ENCODE data around the gene KPNA5. TPM values are rescaled to one million over a fixed set of nuclear protein-coding genes. Genes with fewer than 3 reads are reported as not detected.

The KPNA5 gene
- total and polyA plus RNA-seq, 10 donors = 3.0 to 29.6 (median 17.2) TPM

DNA sequence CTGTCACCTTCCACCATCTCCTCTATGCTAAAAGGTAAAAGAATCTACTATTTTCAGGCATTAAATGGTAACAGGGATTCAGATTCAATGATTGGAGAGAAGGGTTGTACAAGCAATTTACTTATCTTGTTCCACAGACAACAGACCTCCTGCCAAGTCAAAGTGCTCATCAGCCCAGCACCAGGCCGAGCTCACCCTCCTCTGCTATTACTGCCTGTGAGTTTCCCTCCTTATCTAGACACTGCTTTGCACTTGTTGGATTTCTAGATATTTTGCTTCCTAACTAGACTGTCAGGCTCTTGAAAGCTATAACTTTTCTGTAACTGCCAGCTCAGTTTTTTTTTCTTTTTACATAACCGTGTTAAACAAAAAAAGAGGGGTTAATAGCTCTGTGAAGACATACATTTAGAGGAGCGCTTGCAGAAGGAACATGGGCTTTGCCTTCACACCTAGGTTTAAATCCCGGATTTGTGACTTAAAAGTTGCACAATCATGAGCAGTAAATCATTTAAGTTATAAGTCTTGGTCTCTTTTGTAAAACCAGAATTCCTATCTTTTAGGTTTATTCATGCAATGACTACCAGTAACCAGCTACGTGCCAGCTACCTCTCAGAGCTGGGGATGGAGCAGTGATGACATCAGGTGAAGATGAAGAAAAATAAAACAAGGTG lies 85.6 kb downstream of the KPNA5 start:
- 61 to 76% (median 68%) methylated on average over 5 of the region's 5 CpGs for WGBS, 5 donors
- Histone ChIP-seq H3K27me3 (replicated peaks in 1 of 7) (peaks cover 0 to 67% (median 36%) of the 10 kb centered on the region in 7 donors), H3K4me1 (peaks cover 11 to 18% (median 15%) of the 10 kb centered on the region in 6 donors), H3K9me3 (no peaks in the 10 kb centered on the region), H3K27ac (no peak overlapping the region), H3K36me3 (no peaks in the 10 kb centered on the region), H3K4me3 (no peak overlapping the region)
- TF ChIP-seq, protein P1, sequence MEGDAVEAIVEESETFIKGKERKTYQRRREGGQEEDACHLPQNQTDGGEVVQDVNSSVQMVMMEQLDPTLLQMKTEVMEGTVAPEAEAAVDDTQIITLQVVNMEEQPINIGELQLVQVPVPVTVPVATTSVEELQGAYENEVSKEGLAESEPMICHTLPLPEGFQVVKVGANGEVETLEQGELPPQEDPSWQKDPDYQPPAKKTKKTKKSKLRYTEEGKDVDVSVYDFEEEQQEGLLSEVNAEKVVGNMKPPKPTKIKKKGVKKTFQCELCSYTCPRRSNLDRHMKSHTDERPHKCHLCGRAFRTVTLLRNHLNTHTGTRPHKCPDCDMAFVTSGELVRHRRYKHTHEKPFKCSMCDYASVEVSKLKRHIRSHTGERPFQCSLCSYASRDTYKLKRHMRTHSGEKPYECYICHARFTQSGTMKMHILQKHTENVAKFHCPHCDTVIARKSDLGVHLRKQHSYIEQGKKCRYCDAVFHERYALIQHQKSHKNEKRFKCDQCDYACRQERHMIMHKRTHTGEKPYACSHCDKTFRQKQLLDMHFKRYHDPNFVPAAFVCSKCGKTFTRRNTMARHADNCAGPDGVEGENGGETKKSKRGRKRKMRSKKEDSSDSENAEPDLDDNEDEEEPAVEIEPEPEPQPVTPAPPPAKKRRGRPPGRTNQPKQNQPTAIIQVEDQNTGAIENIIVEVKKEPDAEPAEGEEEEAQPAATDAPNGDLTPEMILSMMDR (IDR thresholded peaks at IDR 0.05 in 8 of 11, conservative IDR thresholded peaks at IDR 0.05 in 3 of 11) = no peak
- TF ChIP-seq POLR2AphosphoS5 (IDR thresholded peaks at IDR 0.05) (no peak), POLR2A (IDR thresholded peaks at IDR 0.05) (no peak)
- intact Hi-C loops (cut with DNase I; ENCODE audit: low total_unique reads) = no loop called here
- no peak for DNase-seq

DNA sequence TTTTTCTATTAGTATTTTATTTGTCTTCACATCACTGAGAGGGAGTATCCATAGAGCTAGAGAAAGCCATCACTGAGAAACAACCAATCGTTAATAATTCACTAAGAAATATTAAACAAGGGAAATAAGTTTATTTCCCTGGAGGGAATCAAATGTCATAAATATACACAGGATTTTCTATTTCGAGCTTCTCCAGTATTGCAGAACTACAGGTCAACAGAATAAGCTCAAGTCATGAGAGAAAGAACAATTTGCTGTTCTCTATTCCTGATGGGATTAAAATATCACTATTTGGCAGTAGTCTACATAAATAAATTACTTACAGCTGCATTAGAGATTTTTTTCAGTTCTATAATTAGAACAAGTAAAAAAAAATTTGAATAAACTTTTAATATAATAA lies 86.7 kb downstream of the KPNA5 start:
- no peaks in the 10 kb centered on the region for H3K9me3 ChIP-seq
- H3K36me3 ChIP-seq = no peaks in the 10 kb centered on the region
- no peak overlapping the region for H3K4me3 ChIP-seq
- H3K4me1 ChIP-seq = peaks cover 11 to 18% (median 15%) of the 10 kb centered on the region in 6 donors
- no peak for DNase-seq
- no peak overlapping the region for H3K27ac ChIP-seq
- TF ChIP-seq POLR2A (IDR thresholded peaks at IDR 0.05) (no peak), POLR2AphosphoS5 (IDR thresholded peaks at IDR 0.05) (no peak)
- TF ChIP-seq, protein P1 (IDR thresholded peaks at IDR 0.05 in 8 of 11, conservative IDR thresholded peaks at IDR 0.05 in 3 of 11) = no peak
- peaks cover 0 to 56% (median 37%) of the 10 kb centered on the region in 7 donors for H3K27me3 ChIP-seq (replicated peaks in 1 of 7)
- intact Hi-C loops (cut with DNase I; ENCODE audit: low total_unique reads) = no loop called here
- WGBS, 5 donors = 73 to 83% (median 81%) methylated on average over 2 of the region's 2 CpGs

DNA sequence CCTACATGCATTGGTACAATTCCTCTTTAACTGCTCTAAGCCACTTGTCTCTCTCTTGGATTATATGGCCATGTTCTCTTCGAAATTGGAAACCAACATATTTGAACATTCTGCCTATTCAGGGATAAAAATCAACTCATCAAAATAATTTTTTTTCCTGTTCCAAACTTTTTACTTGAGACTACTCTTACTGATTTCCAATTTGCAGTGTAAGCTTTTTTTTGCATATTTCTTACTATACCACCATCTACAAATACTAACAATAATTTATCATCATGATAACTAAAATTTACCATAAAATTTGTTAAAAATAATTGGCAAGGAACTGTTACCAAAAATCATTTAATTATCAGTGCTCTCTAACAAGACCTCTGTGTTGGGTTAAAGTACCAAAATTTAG lies 91.4 kb downstream of the KPNA5 start:
- Histone ChIP-seq H3K27me3 (replicated peaks in 1 of 7) (peaks cover 0 to 11% (median 3%) of the 10 kb centered on the region in 7 donors), H3K4me1 (no peaks in the 10 kb centered on the region), H3K9me3 (no peaks in the 10 kb centered on the region), H3K4me3 (no peak overlapping the region), H3K36me3 (no peaks in the 10 kb centered on the region), H3K27ac (no peak overlapping the region)
- WGBS, 5 donors = 64 to 91% (median 70%) methylated on average over 1 of the region's 1 CpG
- no peak for TF ChIP-seq POLR2A (IDR thresholded peaks at IDR 0.05)
- TF ChIP-seq POLR2AphosphoS5 (IDR thresholded peaks at IDR 0.05) = no peak
- TF ChIP-seq, protein P1 (IDR thresholded peaks at IDR 0.05 in 8 of 11, conservative IDR thresholded peaks at IDR 0.05 in 3 of 11) = no peak
- intact Hi-C loops (cut with DNase I; ENCODE audit: low total_unique reads) = no loop called here
- DNase-seq = no peak

DNA sequence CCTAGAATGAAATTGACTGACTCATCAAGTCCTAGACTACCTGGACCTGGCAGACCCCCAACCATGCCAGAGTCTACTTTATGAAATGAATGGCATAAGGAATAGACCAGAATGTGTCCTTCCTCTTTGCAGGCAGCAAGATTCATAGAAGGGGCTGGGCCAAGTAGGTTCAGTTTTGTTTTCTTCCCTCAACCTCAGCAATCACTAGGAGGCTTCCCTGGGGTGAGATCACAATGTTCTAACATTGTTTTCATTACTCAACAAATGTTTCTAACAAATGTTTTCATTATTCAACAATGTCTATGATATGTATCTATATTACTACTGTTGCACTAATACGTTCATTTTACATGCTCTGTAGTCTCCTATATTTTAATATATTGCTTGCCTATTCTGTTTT lies 92.9 kb downstream of the KPNA5 start:
- intact Hi-C loops (cut with DNase I; ENCODE audit: low total_unique reads) = no loop called here
- 79 to 91% (median 84%) methylated on average over 1 of the region's 1 CpG for WGBS, 5 donors

More for the DNA sequence above, 92.9 kb downstream of the KPNA5 start:
- no peak for DNase-seq
- Histone ChIP-seq H3K4me3 (no peak overlapping the region), H3K9me3 (no peaks in the 10 kb centered on the region), H3K27me3 (replicated peaks in 1 of 7) (peaks cover 0 to 13% (median 0%) of the 10 kb centered on the region in 7 donors), H3K27ac (no peak overlapping the region), H3K4me1 (no peaks in the 10 kb centered on the region), H3K36me3 (no peaks in the 10 kb centered on the region)
- no peak for TF ChIP-seq POLR2A (IDR thresholded peaks at IDR 0.05)
- TF ChIP-seq, protein P1 (IDR thresholded peaks at IDR 0.05 in 8 of 11, conservative IDR thresholded peaks at IDR 0.05 in 3 of 11) = no peak
- no peak for TF ChIP-seq POLR2AphosphoS5 (IDR thresholded peaks at IDR 0.05)
